Measurements from ENCODE around the gene KCNQ5.

DNA sequence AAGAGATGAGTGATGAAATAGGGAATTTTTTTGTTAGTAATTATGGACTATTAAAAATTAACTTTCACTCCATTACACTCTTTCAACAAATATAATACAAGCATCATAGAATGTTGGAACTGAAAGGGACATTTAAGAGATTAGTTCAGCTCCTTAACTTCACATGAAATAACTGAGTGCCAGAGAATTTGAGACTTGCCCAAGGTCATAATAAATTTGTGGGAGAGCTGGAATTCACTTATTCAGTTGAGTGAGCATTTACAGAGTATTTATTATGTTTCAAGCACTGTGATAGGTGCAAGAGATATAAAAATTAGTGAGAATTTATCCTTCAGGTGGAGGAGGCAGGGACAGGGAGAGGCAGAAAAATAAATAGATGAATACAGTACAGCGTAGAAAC lies 154.6 kb downstream of the KCNQ5 start:
- TF ChIP-seq EZH2 (IDR thresholded peaks at IDR 0.05; ENCODE audit: low read length), result no peak
- TF ChIP-seq, protein P1, sequence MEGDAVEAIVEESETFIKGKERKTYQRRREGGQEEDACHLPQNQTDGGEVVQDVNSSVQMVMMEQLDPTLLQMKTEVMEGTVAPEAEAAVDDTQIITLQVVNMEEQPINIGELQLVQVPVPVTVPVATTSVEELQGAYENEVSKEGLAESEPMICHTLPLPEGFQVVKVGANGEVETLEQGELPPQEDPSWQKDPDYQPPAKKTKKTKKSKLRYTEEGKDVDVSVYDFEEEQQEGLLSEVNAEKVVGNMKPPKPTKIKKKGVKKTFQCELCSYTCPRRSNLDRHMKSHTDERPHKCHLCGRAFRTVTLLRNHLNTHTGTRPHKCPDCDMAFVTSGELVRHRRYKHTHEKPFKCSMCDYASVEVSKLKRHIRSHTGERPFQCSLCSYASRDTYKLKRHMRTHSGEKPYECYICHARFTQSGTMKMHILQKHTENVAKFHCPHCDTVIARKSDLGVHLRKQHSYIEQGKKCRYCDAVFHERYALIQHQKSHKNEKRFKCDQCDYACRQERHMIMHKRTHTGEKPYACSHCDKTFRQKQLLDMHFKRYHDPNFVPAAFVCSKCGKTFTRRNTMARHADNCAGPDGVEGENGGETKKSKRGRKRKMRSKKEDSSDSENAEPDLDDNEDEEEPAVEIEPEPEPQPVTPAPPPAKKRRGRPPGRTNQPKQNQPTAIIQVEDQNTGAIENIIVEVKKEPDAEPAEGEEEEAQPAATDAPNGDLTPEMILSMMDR (optimal IDR thresholded peaks at IDR 0.05 in 1 of 3, IDR thresholded peaks at IDR 0.05 in 1 of 3, conservative IDR thresholded peaks at IDR 0.05 in 1 of 3; ENCODE audit: extremely low read depth in 1 of 3, insufficient read depth in 2 of 3, low read length in 3 of 3), result no peak

Data from keratinocyte (primary cell).